ENCODE results near the gene SYNPO.

SYNPO gene

DNA sequence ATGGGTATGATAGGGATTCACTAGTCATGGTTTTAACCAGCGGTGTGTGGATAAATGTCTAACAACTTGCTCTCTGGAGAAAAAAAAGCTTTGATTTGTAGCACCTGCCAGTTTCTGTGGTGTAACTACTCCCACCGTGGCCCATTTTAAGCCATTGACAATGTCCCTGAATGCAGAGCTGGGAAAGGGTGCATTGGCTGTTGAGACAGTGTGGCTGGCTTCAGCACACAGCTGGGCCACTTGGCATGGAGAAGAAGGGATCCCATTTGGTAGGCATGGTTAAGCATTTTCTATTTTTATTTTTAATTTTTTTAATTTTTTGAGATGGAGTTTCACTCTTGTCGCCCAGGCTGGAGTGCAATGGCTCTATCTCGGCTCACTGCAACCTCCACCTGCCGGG, 31.5 kb upstream of the SYNPO start:
- no peak for DNase-seq (ENCODE audit: low spot score)

DNA sequence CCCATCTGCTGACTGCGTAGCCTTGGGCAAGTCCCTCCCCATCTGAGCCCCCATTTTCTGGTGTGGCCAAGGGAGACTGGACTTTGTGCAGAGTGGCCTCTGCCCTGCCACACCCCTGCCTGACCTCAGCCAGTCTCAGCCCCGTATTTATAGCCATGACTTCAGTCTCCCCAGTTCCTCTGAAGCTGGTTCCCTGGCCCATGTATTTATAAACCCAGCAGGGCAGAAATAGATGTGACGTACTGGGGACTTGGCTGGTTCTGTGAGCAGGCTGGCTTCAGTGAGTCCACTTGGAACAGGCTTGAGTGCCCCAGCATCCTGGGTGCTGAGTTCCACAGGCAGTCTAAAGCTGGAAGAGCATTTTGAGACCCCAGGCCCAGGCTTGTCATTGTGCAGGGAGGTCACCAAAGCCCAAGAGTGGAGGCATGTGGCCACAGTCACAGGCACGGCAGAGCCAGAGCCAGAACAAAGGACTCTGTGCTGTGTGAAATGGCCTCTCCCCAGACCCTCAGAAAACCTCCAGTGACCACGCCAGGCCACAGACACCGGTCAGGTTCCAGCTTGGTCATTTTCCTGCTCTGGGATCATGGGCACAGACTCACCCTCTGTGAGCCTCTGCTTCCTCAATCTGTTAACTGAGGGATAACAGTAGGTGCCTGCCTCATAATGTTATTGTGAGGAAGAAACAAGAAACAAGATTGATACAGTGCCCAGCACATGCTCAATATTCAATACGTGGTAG, 30.4 kb upstream of the SYNPO start:
- no peak for DNase-seq (ENCODE audit: low spot score)

DNA sequence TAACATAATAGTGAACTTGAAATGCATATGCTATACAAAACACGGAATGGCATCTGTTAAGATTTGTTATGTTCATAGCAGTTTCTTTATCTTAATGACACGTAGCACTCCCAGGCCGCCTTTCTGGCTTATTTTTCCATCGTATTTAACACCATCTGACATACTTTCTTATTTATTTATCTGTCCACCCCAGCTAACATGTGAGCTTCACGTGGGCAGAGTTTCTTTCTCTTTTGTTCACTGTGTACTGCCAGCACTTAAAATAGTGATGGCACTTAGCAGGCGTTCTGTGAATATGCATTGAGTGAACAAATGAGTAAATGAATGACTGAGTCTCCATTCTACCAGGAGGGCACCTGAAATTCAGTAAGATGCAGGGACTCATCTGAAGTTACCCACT, 29.4 kb upstream of the SYNPO start:
- no peak for DNase-seq (ENCODE audit: low spot score)

DNA sequence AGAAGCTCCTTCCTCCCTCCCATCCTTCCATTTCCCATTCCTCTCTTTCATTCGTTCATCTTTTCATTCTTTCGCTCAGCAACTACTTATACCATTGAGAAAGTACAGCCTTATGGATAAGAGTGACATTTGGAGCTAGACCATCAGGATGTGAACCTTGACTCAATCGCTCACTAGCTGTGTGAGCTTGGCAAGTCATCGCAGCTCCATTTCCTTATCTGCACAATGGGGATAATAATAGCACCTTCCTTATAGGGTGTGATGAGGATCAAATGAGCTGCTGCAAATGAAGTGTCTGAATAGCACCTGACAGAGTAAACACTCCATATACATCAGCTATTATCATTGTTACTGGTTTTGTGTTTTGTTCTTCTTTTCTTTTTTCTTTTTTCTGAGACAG, 28.1 kb upstream of the SYNPO start:
- DNase-seq (ENCODE audit: low spot score), result no peak

DNA sequence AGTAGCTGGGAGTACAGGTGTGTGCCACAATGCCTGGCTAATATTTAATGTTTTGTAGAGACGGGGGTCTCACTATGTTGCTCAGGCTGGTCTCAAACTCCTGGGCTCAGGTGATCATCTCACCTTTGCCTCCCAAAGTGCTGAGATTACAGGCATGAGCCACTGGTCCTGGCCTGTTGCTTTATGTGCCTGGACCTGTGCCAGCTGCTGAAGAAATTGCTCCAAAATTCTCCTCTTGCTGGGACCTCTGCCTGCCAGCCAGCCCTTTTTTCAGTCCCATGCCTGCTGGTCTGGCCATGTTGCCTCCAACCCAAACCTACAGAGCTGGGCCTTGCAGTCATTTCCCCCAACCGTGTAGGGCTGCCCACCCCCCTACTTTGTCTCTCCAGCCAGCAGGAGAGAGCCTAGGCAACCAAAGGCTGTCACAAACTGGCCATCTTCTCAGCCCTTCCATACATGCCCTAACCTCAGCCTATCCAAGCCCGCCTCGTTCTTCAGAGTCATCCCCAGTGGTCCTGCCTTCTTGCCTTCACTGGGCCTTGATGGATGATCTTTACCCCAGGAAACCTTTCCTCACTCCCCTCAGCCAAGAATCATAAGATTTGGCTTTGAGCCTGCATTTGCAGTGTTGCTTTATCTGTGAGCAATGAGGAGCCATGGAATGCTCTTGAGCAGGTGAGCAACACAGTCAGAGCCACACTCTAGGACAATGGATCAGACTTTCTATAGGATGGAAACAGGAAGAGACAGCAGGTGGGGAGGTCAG, 27.4 kb upstream of the SYNPO start:
- DNase-seq (ENCODE audit: low spot score), result no peak

DNA sequence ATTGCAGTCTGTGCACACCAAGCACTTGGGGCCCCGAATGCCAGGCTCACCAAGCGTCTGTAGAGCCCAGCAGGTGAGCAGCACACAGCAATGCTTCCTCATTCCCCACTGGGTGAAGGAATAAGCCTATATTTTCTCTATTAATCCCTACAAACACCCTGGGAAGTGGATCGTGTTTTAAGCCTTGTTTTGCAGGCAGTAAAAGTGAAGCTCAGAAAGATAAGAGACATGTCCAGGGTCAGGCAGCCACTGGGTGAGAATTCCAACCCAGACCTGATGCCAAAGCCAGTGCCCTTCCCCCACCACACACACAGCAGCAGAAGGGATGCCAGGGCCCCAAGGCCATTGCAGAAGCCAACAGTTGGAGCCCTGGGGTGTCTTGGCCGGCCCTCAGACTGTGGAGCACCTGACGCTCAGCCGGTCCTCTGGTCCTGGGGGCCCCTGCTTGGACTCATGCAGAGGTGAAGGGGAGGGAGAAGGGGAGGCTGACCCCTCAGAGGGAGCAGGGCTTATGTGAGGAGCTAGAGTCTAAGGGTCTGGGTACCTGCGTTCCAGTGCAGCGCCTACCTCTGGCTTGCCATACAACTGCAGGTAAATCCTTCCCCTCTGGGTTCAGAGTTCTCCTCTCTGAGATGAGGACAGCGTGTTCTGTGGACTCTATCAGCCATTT, 26.3 kb upstream of the SYNPO start:
- no peak for DNase-seq (ENCODE audit: low spot score)

DNA sequence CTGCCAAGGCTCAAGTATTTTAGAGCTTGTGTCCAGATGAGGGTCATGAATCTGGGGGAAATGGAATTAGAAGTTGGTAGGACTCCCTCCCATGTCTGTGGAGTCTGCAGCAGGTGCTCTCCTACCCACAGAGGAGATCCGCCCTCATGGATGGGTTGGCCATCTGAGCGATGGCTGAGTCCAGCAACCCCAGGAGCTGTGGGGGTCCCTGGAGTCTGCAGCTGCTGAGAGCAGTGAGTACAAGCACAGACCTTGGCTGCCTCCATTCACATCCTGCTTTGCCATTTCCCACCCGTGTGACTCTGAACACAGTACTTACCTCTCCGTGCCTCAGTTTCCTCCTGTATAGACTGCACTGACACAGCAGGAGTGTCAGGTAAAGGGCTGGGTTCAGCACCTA, 25.8 kb upstream of the SYNPO start:
- DNase-seq (ENCODE audit: low spot score), result no peak

DNA sequence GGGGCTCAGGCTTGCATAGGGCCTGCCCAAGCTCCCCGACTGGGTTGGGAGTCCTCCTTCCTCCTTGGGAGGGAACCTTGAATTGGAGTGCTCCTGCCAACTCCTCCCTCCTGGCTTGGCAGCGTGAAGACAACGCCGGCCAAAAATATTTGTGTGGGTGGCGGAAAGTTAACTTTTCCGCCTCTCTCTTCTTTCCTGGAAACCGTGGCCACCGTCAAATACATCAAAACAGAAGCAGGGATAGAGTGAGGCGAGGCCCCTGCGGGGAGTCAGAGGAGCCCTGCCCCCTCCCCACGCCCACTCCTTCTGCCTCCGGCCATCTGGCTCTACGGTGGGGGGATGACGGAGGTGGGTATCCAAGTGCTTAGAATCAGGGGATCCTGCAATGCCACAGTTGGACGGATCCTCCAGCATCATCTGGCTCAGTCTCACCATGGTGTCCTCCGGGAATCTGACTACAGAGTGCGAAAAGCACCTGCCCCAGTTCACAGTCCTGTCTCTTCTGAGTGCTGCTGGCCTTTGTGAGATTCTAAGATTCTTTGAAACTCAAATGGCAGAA, 25.2 kb upstream of the SYNPO start:
- no peak for DNase-seq (ENCODE audit: low spot score)

DNA sequence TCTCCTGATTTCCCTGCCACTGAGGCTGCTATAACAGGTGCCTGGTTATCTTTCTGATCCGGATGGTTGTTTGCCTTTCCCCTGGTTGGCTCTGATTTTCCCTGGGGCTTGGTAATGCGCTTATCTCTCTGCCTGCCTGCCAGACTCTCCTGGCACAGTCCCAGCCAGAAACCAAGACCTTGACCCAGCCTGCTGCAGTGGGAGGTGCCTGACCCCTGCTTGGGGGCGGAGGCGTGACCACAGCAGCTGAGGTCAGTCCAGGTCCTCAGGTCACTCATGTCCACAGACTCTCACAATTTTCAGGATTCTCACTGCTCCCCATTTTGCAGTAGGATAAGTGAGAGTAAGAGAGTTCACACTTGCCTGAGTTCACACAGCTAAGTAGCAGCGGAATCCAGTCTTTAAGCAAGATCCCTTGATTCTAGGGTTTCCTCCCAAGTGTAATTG, 24.4 kb upstream of the SYNPO start:
- no peak for DNase-seq (ENCODE audit: low spot score)

DNA sequence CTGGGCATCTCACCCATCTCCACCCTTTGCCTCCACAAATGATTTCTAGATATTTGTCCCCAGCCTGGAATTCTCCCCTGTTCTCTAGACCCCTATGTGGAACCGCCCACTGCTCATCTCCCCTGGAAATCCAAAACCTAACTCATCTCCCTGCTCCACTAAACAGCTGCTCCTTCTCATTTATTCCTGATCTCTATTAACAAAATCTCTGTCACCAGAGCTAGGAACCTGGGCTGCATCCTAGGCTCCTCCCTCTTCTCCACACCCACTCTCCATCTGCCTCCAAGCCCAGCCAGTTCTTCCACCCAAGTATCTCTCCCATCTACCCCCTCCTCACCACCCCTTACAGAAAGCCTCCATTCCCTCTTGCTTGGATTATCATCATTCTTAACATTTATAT, 24.0 kb upstream of the SYNPO start:
- no peak for DNase-seq (ENCODE audit: low spot score)

DNA sequence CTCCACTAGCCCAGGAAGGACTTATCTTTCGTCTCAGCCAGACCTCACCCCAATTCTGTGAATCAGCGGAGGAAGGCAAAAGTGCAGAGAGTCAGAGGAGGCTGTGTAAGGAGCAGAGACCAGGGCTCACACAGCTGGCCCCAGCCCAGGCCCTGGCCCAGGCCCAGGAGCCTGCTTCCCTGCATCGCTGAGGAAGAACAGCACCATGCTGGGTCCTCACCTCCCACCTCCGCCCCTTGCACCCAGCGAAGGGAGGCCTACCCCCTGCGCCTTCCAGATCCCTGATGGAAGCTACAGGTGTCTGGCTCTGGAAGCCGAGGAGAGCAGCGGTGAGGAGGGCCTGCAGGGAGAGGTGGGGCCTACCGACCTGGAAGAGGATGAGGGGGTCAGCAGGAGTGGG, 22.3 kb upstream of the SYNPO start:
- DNase-seq (ENCODE audit: low spot score), result no peak

DNA sequence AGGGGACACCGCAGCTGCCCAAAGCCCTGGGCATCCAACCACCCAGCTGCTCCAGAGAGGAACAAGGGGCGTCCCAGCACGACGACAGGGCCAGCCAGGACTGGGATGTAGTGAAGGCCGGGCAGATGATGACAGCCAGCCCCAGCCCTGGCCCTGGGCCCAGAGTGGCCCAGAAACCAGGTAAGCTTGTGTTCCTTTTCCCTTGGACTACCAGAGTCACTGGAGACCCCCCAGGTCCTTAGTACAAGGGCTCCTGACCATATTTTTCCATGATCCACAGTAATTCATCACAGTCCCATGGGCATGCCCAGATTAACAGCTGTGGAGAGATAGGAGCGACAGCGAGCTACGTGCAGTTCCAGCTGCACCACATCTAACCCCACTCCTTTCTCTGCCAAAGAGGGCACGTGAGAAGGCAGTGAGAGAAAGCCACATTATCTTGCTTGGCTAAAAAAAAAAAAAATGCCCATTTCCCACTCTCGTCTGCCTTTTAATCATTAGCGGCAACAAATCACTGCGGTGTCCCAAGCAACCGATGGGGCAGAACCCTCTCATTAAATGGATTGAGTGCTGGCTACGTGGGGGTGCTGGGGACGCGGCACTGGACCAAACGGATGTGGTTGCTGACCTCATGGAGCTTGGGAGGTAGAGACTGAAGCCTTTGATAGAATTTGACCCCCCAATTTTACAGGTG, 21.7 kb upstream of the SYNPO start:
- DNase-seq (ENCODE audit: low spot score), result no peak

DNA sequence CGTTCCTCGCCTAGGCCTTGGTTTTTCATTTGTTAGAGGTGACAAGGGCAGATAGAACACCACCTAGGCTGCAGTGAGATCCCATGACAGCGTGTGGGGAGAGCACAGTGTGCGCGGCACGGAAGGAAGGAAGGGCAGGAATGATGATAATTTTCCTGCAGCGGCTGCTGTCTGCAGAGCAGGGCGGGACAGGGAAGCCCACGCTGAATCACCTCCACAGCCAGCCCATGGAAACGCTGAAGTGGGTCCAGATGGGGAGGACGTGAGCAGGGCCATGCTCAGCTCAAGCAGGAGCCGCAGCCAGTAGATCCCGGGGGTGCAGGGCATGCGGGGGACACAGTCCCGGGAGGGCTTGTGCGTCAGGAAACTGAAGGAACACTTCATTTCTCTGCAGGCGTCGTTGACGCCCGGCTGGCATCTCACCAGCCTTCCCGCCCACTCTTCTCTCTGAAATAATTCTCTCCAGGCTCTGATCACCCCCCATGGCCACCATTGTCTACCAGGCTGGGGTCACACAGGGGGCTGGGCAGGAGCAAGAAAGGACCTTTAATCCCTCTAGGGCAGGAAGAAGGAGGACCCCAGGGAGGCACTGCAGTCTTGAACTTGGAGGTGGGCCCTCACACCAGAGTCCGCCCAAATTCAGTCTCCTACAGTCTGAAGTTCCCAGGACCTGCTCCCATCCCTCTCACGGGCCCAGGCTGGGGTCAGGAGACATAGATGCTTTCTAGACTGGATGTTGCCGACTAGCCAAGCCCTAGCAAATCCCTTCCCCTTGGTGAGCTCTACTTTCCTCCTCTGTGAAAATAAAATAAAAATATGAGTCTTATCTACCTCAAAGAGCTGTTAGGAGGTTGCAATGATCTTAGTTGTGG, 20.9 kb upstream of the SYNPO start:
- no peak for DNase-seq (ENCODE audit: low spot score)

DNA sequence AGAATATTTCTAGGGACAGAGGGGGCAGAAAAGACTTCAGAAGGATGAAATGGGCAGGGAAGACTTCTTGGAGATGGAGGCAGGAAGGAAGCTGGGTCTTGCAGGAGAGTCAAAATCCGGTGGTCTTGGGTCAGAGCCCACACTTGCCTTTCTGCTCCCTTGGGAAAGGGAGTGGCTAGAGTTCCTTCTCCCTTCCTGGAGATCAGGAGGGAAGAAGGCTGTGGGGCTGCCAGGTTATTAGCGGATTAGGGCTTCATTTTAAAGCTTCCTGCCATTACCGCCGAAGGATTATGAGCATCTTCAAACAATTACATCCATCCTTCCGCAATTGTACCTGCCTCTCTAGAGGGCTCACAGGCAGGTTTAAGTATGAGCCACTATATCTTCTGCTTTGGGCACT, 19.2 kb upstream of the SYNPO start:
- DNase-seq (ENCODE audit: low spot score), result no peak

DNA sequence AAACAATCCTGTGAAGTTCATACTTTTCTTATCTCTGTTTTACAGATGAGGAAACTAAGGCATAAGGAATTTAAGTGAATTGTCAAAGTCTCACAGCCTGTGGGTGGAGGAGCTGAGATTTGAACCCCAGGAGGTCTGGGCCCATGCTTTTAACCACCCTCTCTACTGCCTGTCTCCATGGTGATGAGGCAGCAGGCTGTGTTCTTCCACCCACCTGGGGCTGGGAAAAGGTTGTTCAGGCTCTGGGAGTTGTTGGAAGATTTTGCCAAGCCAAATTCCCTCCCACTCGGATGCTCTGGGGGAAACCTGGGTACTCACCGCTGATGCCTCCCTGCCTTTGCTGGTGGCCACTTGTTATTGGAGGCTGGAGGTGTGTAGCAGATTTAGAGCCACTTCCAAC, 18.3 kb upstream of the SYNPO start:
- DNase-seq (ENCODE audit: low spot score), result no peak

DNA sequence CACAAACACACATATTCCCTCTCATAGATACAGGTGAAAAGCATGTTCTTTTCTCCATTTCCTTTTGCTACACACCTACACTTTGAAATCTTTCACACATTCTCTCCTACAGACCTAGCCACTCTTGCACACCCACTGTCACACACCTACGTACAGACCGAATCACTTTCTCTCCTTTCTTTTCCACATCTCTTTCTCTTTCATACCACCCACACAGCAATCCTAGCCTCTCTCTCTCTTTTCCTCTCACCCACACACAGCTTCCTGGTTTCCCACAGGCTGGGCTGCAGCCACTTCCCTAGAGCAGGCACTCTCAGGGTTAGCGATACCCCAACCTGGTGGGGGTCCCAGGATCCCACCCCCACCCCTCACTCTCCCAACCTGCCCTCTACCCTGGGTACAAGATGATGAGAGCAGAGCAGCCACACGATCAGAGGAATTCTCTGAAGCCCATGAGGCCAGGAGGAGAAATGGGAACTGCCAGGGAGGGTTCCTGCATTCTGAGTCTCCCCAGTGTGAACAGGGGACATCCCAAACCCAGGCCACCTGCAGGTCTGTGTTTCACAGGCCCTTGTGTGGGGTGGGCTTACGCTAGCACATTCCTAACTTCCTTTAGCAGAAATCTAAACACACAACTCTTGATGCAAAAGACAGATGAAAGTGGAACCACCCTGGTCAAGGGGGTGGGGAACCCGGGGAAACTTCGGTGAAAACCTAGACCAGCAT, 17.1 kb upstream of the SYNPO start:
- DNase-seq (ENCODE audit: low spot score), result no peak

DNA sequence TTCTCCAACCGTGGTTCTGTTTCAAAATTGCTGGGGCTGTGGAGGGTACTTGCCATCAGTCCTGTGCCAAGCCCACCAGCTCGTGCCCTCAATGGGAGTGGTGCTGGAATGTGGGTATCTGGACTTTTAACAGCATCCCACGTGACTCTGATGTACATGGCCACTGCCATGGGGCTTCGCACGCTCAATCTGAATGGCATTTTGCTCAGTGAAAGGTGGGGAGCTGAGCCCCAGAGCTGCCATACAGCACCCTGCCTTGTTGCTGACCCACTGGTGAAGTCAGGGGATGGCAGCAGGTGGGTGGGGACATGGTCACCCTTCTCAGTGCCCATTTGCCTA, 16.6 kb upstream of the SYNPO start:
- DNase-seq (ENCODE audit: low spot score), result no peak

DNA sequence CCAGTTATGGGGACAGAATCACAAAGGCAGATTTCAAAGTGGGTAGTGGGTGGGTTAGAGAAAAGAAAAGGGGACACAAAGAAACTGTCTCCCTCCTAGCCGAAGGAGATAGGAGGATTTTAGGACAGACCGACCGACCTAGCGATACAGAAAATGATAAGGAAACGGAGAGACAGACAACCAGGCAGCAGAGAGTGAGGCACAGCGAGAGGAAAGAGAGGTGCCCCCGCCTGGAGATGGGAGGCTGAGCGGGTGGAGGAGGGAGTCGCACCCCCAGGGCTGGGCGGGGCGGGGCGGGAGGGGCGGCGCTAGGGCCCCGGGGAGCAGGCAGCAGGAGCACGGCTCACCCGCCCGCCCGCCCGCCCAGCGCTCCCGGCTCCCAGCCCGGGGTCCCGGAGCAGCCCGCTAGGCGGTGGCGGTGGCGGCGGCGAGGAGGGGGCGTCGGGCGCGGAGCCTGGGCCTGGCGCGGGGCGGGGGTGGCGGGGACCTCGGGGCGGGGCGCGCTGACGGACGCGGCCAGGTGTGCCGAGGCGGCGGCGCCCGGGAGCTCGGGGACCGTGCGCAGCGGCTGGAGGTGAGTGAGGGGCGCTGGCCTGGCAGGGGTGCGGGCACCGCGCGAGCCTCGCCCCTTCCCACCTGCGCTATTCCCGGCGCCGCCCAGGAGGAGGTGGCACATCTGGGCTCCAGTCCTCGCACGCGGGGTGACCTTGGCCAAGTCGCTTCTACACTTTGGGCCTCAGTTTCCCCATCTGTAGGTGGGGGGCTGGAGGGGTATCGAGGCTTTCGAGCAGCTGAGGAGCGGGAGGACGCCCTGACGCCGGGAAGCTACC, 15.9 kb upstream of the SYNPO start:
- DNase-seq (ENCODE audit: low spot score), result no peak

DNA sequence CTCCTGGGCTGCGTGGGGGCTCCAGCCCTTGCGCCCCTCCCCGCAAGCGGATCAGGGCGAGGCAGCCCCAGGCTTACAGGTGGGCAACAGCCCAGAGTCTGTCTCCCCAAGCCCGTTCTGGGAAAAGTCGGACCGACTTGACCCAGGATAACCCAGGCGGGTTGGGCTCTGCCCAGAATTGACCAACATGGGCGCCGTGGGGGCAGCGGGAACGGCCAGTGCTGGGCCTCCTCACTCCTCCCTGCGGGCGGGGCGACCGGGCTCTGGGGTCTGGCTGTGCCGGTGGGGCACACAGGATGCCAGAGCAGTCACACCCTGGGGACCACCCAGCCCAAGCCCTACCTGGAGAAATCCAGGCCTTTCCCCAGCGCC, 15.3 kb upstream of the SYNPO start:
- DNase-seq (ENCODE audit: low spot score), result no peak

Data from hematopoietic multipotent progenitor cell treated with erythropoietin and hydrocortisone succinate and interleukin-3 and kit ligand, for 17 days (in vitro differentiated cells).